SU-DHL-6 (cell line): ENCODE measurements around the gene LRRC73.
"Not testable (repeated sequence)": the region's sequence is repeated elsewhere in the genome, so short reads cannot be mapped to it uniquely, and the experiment has no call there.

Experiments used
- H2AFZ ChIP-seq: fragments of 200-600 bp; sonication (generic); 2 replicates; pipeline ENCODE4 v1.6.1; 2014; ENCODE audit warnings: low read depth, mild to moderate bottlenecking, moderate library complexity, mixed read lengths, antibody characterized with exemption, low read length; ENCODE audit not compliant: severe bottlenecking
- H3F3A ChIP-seq: fragments of 200-600 bp; shearing (Covaris generic); 2 replicates; pipeline ENCODE4 v1.6.0; 2016; ENCODE audit warnings: antibody characterized with exemption, mild to moderate bottlenecking; ENCODE audit not compliant: insufficient read depth
- H3K27ac ChIP-seq: fragments of 200-600 bp; sonication (generic); 2 replicates; pipeline ENCODE4 v1.5.1; 2016; ENCODE audit warnings: low read depth, mild to moderate bottlenecking, low read length, moderate library complexity, mixed read lengths
- H3K27me3 ChIP-seq: fragments of 200-600 bp; sonication (generic), shearing (Covaris generic); 2 replicates; pipeline ENCODE4 v1.6.0; 2014; ENCODE audit warnings: mild to moderate bottlenecking, low read length
- H3K36me3 ChIP-seq: fragments of 200-600 bp; sonication (generic); 2 replicates; pipeline ENCODE4 v1.6.1; 2014; ENCODE audit warnings: mild to moderate bottlenecking, low read length, mixed read lengths
- H3K4me2 ChIP-seq: fragments of 300-600, 200-600 bp; shearing (Covaris generic), sonication (generic); 2 replicates; pipeline ENCODE4 v1.6.0; 2014; ENCODE audit warnings: low read length, low read depth, mild to moderate bottlenecking; ENCODE audit not compliant: poor library complexity, severe bottlenecking
- H3K4me3 ChIP-seq: fragments of 200-600 bp; sonication (generic); 2 replicates; pipeline ENCODE4 v1.5.1; 2014; ENCODE audit warnings: antibody characterized with exemption, low read length, mild to moderate bottlenecking, mixed read lengths; ENCODE audit not compliant: insufficient read depth, poor library complexity, severe bottlenecking
- H3K79me2 ChIP-seq: fragments of 200-600 bp; sonication (generic); 2 replicates; pipeline ENCODE4 v1.6.1; 2014; ENCODE audit warnings: mild to moderate bottlenecking, low read length, moderate library complexity; ENCODE audit not compliant: insufficient read depth
- H3K9ac ChIP-seq: fragments of 200-600 bp; sonication (generic); 2 replicates; pipeline ENCODE4 v1.7.0; 2014; ENCODE audit warnings: mild to moderate bottlenecking, low read length
- H3K9me2 ChIP-seq: fragments of 200-600 bp; sonication (generic); replicated peaks from 2 replicates; pipeline ENCODE4 v1.6.1; 2014; ENCODE audit warnings: low read length; ENCODE audit not compliant: insufficient read depth
- H3K9me3 ChIP-seq: fragments of 200-600 bp; sonication (generic); 2 replicates; pipeline ENCODE4 v1.6.1; 2014; ENCODE audit warnings: low read length, mixed read lengths; ENCODE audit not compliant: insufficient read depth
- H4K20me1 ChIP-seq: fragments of 200-600 bp; sonication (generic); 2 replicates; pipeline ENCODE4 v1.6.1; 2014; ENCODE audit warnings: low read depth, mild to moderate bottlenecking, antibody characterized with exemption, low read length, moderate library complexity, mixed read lengths
- EZH2phosphoT487 ChIP-seq: fragments of 200-600 bp; sonication (generic), shearing (Covaris generic); conservative IDR thresholded peaks from 2 replicates; pipeline ENCODE4 v1.6.1; 2018; ENCODE audit warnings: mild to moderate bottlenecking, antibody characterized with exemption, low read length, moderate library complexity, mixed read lengths
- TF ChIP-seq, protein P1 (sequence below): fragments of 200-600 bp; sonication (generic); IDR thresholded peaks from one replicate; pipeline ENCODE4 v1.5.1; 2017; ENCODE audit warnings: antibody characterized with exemption, mild to moderate bottlenecking, low read length, moderate library complexity; ENCODE audit not compliant: insufficient read depth, poor library complexity, severe bottlenecking

LRRC73 gene

DNA sequence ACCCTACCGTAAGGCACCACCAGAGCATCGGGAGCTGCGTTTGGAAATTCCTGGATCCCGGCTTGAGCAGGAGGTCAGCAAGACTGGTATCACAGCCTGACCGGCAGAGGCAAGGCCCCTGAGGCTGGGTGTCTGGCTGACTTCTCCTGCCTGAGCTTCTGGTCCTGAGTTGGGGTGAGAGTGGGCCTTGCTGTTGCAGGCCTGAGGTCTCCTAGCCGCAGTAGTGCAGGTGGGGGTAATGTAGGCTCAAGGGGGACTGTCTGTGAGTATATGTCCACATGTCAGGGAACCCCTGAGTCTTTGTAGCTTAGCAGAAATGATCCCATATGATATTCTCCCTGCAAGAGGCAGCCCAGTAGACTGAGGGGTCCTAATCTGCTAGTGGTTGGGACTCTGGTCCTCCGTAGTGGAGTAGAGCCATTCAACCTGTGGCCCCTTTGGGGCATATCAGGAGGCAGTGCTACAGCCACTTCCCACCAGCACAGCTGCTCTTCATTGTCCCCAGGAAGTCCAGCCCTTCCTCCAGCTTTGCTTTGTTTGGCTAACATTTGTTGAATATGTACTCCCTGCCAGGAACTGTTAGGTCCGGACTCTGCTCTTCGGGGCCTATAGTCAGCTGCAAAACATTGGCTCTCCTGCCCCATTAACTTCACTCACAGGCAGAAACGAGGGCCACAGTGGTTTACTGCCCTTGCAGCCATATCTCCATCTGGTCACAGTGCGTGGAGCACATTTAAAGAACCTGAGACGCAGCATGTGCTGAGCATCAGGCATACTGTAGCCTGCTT lies 10.9 kb downstream of the LRRC73 start:
- H3K9ac ChIP-seq = no peak overlapping the region
- H3F3A ChIP-seq = no peaks in the 10 kb centered on the region
- no peaks in the 10 kb centered on the region for H4K20me1 ChIP-seq
- TF ChIP-seq EZH2phosphoT487 = no peak
- TF ChIP-seq, protein P1, sequence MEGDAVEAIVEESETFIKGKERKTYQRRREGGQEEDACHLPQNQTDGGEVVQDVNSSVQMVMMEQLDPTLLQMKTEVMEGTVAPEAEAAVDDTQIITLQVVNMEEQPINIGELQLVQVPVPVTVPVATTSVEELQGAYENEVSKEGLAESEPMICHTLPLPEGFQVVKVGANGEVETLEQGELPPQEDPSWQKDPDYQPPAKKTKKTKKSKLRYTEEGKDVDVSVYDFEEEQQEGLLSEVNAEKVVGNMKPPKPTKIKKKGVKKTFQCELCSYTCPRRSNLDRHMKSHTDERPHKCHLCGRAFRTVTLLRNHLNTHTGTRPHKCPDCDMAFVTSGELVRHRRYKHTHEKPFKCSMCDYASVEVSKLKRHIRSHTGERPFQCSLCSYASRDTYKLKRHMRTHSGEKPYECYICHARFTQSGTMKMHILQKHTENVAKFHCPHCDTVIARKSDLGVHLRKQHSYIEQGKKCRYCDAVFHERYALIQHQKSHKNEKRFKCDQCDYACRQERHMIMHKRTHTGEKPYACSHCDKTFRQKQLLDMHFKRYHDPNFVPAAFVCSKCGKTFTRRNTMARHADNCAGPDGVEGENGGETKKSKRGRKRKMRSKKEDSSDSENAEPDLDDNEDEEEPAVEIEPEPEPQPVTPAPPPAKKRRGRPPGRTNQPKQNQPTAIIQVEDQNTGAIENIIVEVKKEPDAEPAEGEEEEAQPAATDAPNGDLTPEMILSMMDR = no peak
- no peak overlapping the region for H2AFZ ChIP-seq
- no peaks in the 10 kb centered on the region for H3K9me3 ChIP-seq
- no peak overlapping the region for H3K4me3 ChIP-seq
- H3K27ac ChIP-seq = no peak overlapping the region
- H3K79me2 ChIP-seq = no peaks in the 10 kb centered on the region
- no peaks in the 10 kb centered on the region for H3K36me3 ChIP-seq
- H3K9me2 ChIP-seq = no peaks in the 10 kb centered on the region
- no peaks in the 10 kb centered on the region for H3K27me3 ChIP-seq
- no peak overlapping the region for H3K4me2 ChIP-seq

DNA sequence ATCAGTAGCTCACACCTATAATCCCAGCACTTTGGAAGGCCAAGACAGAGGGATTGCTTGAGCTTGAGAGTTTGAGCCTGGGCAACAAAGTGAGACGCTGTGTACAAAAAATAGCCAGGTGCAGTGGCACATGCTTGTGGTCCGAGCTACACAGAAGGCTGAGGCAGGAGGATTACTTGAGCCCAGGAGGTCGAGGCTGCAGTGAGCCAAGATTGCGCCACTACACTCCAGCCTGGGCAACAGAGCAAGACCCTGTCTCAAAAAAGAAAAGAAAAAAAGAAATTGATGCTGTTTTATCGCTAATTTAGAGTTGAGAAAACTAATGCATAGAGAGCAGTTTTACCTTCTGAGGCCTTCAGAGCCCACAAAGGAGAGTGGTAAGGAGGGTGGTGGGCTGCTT lies 11.9 kb downstream of the LRRC73 start:
- not testable (repeated sequence) for H3K36me3 ChIP-seq, H3F3A ChIP-seq, H4K20me1 ChIP-seq, H2AFZ ChIP-seq, H3K27me3 ChIP-seq, H3K79me2 ChIP-seq, H3K9ac ChIP-seq, H3K9me3 ChIP-seq, H3K27ac ChIP-seq, H3K4me3 ChIP-seq, H3K4me2 ChIP-seq, H3K9me2 ChIP-seq

DNA sequence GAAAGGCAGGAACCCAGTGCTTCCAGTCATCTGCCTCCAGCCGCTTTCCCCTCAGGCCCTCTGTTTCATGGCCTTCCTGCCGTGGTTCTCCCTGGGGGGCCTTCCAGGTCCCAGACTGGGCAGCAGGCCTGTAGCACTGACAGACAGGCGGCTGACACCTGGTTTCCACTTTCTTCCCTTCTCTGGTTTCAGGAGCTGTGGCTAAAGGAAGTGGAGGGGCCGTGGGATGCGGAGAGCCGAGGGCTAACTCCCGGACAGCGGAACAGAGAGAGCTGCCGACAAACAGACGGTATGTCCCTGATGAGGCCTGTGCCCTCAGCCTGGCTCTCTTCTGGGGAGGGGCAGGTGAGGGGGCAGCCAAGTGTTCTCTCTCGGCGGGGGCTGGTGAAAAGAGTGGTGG lies 12.5 kb downstream of the LRRC73 start:
- H3K36me3 ChIP-seq = no peaks in the 10 kb centered on the region
- no peak for TF ChIP-seq EZH2phosphoT487
- TF ChIP-seq, protein P1 = no peak
- H4K20me1 ChIP-seq = no peaks in the 10 kb centered on the region

DNA sequence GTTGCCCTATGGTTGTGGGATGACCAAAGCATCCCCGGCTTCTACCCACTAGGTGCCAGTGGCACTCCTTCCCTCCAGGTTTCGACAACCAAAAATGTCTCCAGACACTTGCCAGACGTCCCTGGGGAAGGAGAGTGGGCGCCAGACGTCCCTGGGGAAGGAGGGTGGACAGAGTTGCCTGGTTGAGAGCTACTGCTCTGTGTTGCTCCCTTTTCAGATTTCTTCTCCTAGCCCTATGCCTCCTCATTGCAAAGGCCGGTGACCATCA lies 13.1 kb downstream of the LRRC73 start:
- TF ChIP-seq EZH2phosphoT487 = no peak
- TF ChIP-seq, protein P1 = no peak
- Histone ChIP-seq H3K79me2 (no peaks in the 10 kb centered on the region), H3K9me3 (no peaks in the 10 kb centered on the region), H3K27ac (no peak overlapping the region), H3K4me3 (no peak overlapping the region), H3K9me2 (no peaks in the 10 kb centered on the region), H3K36me3 (no peaks in the 10 kb centered on the region), H3F3A (no peaks in the 10 kb centered on the region), H3K4me2 (no peak overlapping the region), H3K9ac (no peak overlapping the region), H3K27me3 (no peaks in the 10 kb centered on the region), H4K20me1 (no peaks in the 10 kb centered on the region), H2AFZ (no peak overlapping the region)

More for the DNA sequence above, 12.5 kb downstream of the LRRC73 start:
- Histone ChIP-seq H3K4me2 (no peak overlapping the region), H3K9ac (no peak overlapping the region), H2AFZ (no peak overlapping the region), H3K4me3 (no peak overlapping the region), H3F3A (no peaks in the 10 kb centered on the region), H3K9me3 (no peaks in the 10 kb centered on the region), H3K27ac (no peak overlapping the region), H3K79me2 (no peaks in the 10 kb centered on the region), H3K9me2 (no peaks in the 10 kb centered on the region), H3K27me3 (no peaks in the 10 kb centered on the region)
